Upper lobe of left lung (tissue), 6 donors: Measurements from ENCODE around the gene UPP1. TPM values are rescaled to one million over a fixed set of nuclear protein-coding genes. Genes with fewer than 3 reads are reported as not detected.

Experiments
- ATAC-seq, 2 donors: fragments of 200-7000 bp; cut with Tn5 transposase; one replicate each; pipeline ENCODE4 v1.9.1; 2022; ENCODE audit warnings: mild to moderate bottlenecking in 2 of 2, moderate library complexity in 2 of 2; ENCODE audit not compliant: low FRiP score in 2 of 2
- DNase-seq, 2 donors: peaks; one replicate each; pipeline ENCODE4 v3.0.0-alpha.2; 2019 to 2020
- H3K27ac ChIP-seq, 4 donors: fragments of 200-600 bp; sonication (generic); one replicate each; pipeline ENCODE4 v1.5.1; 2016 to 2019
- H3K27me3 ChIP-seq, 4 donors: fragments of 200-600 bp; sonication (generic); one replicate each; pipeline ENCODE4 v1.5.1; 2017 to 2019
- H3K36me3 ChIP-seq, 4 donors: fragments of 200-600 bp; sonication (generic); one replicate each; pipeline ENCODE4 v1.5.1; 2016 to 2019
- H3K4me1 ChIP-seq, 4 donors: fragments of 200-600 bp; sonication (generic); one replicate each; pipeline ENCODE4 v1.5.1; 2018 to 2019
- H3K4me3 ChIP-seq, 4 donors: fragments of 200-600 bp; sonication (generic); one replicate each; pipeline ENCODE4 v1.5.1; 2017 to 2019; ENCODE audit warnings: mild to moderate bottlenecking in 2 of 4, moderate library complexity in 1 of 4
- H3K9me3 ChIP-seq, 4 donors: fragments of 200-600 bp; sonication (generic); one replicate each; pipeline ENCODE4 v1.5.1; 2018 to 2019
- CTCF ChIP-seq, 6 experiments: fragments of 450-650 bp in 4 of 6; fragments of 200-600 bp in 2 of 6; sonication (generic) in 2 of 6; IDR thresholded peaks; one replicate each; pipeline ENCODE4 v1.5.1; 2016 to 2019; ENCODE audit warnings: antibody characterized with exemption in 6 of 6
- EP300 ChIP-seq, 4 donors: sonication (generic); formaldehyde crosslinking; IDR thresholded peaks; one replicate each; pipeline ENCODE4 v1.5.1; 2017; ENCODE audit warnings: antibody characterized with exemption in 4 of 4, control low read depth in 2 of 4
- POLR2A ChIP-seq, 4 donors: fragments of 450-650 bp; IDR thresholded peaks; one replicate each; pipeline ENCODE4 v1.5.1; 2016 to 2017; ENCODE audit warnings: antibody characterized with exemption in 4 of 4, mild to moderate bottlenecking in 2 of 4
- POLR2AphosphoS5 ChIP-seq, 2 donors: sonication (generic); formaldehyde crosslinking; IDR thresholded peaks; one replicate each; pipeline ENCODE4 v1.5.1; 2017; ENCODE audit warnings: antibody characterized with exemption in 2 of 2
- WGBS, 2 donors: methylation state at CpG; one replicate each; pipeline ENCODE4 v1.1.5; 2017 to 2018; 5-methylcytosine and 5-hydroxymethylcytosine counted together
- total RNA-seq, 6 donors: library from RNA; depleted of rRNA in 4 of 6; stranded (reverse); fragments of >200 nt in 4 of 6; gene quantifications; one replicate each; pipeline versions ENCODE4 v1.1.0 to v1.2.1, GENCODE V29; 2016 to 2021
- donor health status: DM: no; HTN: no; CAD: no; lungs with moderate emphysema.
- donor health status: DM: no; HTN: yes; CAD: no; lungs with severe emphysema.

Gene UPP1
- total RNA-seq, 6 donors from 2014 or later = 30.6 to 107 (median 72.0) TPM

GRCh38 chr7:48107926-48108472, 18.9 kb downstream of the UPP1 start:
- Histone ChIP-seq H3K36me3 (peaks cover 26 to 64% (median 59%) of the 10 kb centered on the region in 4 donors), H3K4me1 (no peaks in the 10 kb centered on the region), H3K27me3 (no peaks in the 10 kb centered on the region), H3K4me3 (no peak overlapping the region), H3K9me3 (no peaks in the 10 kb centered on the region), H3K27ac (no peak overlapping the region)
- ATAC-seq (no peak), DNase-seq (peak in 1 of 2 donors; percentile 53)
- 93 to 95% methylated on average over 16 to 18 of the region's 18 CpGs for WGBS, 2 donors
- TF ChIP-seq EP300 (IDR thresholded peaks at IDR 0.05) (no peak), POLR2AphosphoS5 (IDR thresholded peaks at IDR 0.05) (no peak), POLR2A (IDR thresholded peaks at IDR 0.05) (no peak), CTCF (IDR thresholded peaks at IDR 0.05) (no peak)

- H3K9me3 ChIP-seq = no peaks in the 10 kb centered on the region
- no peak overlapping the region for H3K27ac ChIP-seq
- peaks cover 21 to 52% (median 47%) of the 10 kb centered on the region in 4 donors for H3K36me3 ChIP-seq
- ATAC-seq (no peak), DNase-seq (no peak)
- no peak overlapping the region for H3K4me3 ChIP-seq
- TF ChIP-seq CTCF (IDR thresholded peaks at IDR 0.05) (no peak), POLR2A (IDR thresholded peaks at IDR 0.05) (no peak), POLR2AphosphoS5 (IDR thresholded peaks at IDR 0.05) (no peak), EP300 (IDR thresholded peaks at IDR 0.05) (no peak)
- 89 to 96% methylated on average over 4 to 5 of the region's 5 CpGs for WGBS, 2 donors
- H3K4me1 ChIP-seq = no peaks in the 10 kb centered on the region
- H3K27me3 ChIP-seq = no peaks in the 10 kb centered on the region
Observed at GRCh38 chr7:48108959-48109847, 20.1 kb downstream of the UPP1 start.

GRCh38 chr7:48109848-48110663, 21.0 kb downstream of the UPP1 start:
- peak; percentile 87 to 90 for ATAC-seq
- peak in 1 of 2 donors; percentile 88 for DNase-seq
- 20 to 23% methylated on average over 9 of the region's 9 CpGs for WGBS, 2 donors
- Histone ChIP-seq H3K4me3 (no peak overlapping the region), H3K27me3 (no peaks in the 10 kb centered on the region), H3K4me1 (no peaks in the 10 kb centered on the region), H3K9me3 (no peaks in the 10 kb centered on the region), H3K27ac (no peak overlapping the region), H3K36me3 (peaks cover 21 to 43% (median 39%) of the 10 kb centered on the region in 4 donors)
- TF ChIP-seq POLR2AphosphoS5 (IDR thresholded peaks at IDR 0.05) = no peak
- peak; percentile 92 to 99 (median 96) for TF ChIP-seq CTCF (IDR thresholded peaks at IDR 0.05)

- H3K27me3 ChIP-seq = no peaks in the 10 kb centered on the region
- TF ChIP-seq POLR2AphosphoS5 (IDR thresholded peaks at IDR 0.05) (no peak), CTCF (IDR thresholded peaks at IDR 0.05) (no peak), POLR2A (IDR thresholded peaks at IDR 0.05) (no peak), EP300 (IDR thresholded peaks at IDR 0.05) (no peak)
- ATAC-seq (no peak), DNase-seq (no peak)
- 82 to 90% methylated on average over 4 of the region's 4 CpGs for WGBS, 2 donors
- no peak overlapping the region for H3K4me3 ChIP-seq
- peaks cover 21 to 35% (median 31%) of the 10 kb centered on the region in 4 donors for H3K36me3 ChIP-seq
- no peaks in the 10 kb centered on the region for H3K9me3 ChIP-seq
- no peaks in the 10 kb centered on the region for H3K4me1 ChIP-seq
- no peak overlapping the region for H3K27ac ChIP-seq
Observed at GRCh38 chr7:48110868-48111267, 21.8 kb downstream of the UPP1 start.
